Endodermal cell (in vitro differentiated cells): ENCODE data around the gene ZNF853. TPM values are rescaled to one million over a fixed set of nuclear protein-coding genes. Genes with fewer than 3 reads are reported as not detected.
A peak's percentile ranks its signal among the peaks of the same experiment; 100 is the strongest.

Experiments used
- DNase-seq: peaks from one replicate; pipeline ENCODE4 v3.0.0-alpha.2; 2017
- H3K27ac ChIP-seq: 2 replicates; pipeline ENCODE4 v1.5.1; 2013; ENCODE audit warnings: mild to moderate bottlenecking, low read depth, low read length, moderate library complexity
- H3K27me3 ChIP-seq: 2 replicates; pipeline ENCODE4 v1.6.1; 2013; ENCODE audit warnings: mild to moderate bottlenecking, low read length, moderate library complexity; ENCODE audit not compliant: insufficient read depth, control insufficient read depth, poor library complexity, severe bottlenecking
- H3K36me3 ChIP-seq: 2 replicates; pipeline ENCODE4 v1.7.0; 2013; ENCODE audit warnings: mild to moderate bottlenecking, low read length, moderate library complexity; ENCODE audit not compliant: control insufficient read depth, insufficient read depth
- H3K4me1 ChIP-seq: one replicate; pipeline ENCODE4 v1.7.0; 2013; ENCODE audit warnings: low read length; ENCODE audit not compliant: control insufficient read depth, insufficient read depth
- H3K4me3 ChIP-seq: 2 replicates; pipeline ENCODE4 v1.5.1; 2013; ENCODE audit warnings: mild to moderate bottlenecking, low read length, moderate library complexity
- H3K9ac ChIP-seq: 2 replicates; pipeline ENCODE4 v1.6.1; 2013; ENCODE audit warnings: mild to moderate bottlenecking, low read length, moderate library complexity; ENCODE audit not compliant: poor library complexity, severe bottlenecking; ENCODE audit errors: extremely low read depth
- H3K9me3 ChIP-seq: 2 replicates; pipeline ENCODE4 v1.6.1; 2013; ENCODE audit warnings: mild to moderate bottlenecking, low read length, moderate library complexity; ENCODE audit not compliant: control insufficient read depth
- H3K27ac Mint-ChIP-seq: 2 replicates; pipeline ENCODE4 v1.8.0; 2020; ENCODE audit warnings: mixed read lengths
- H3K27me3 Mint-ChIP-seq: 2 replicates; pipeline ENCODE4 v1.8.0; 2021; ENCODE audit warnings: mild to moderate bottlenecking, mixed read lengths; ENCODE audit not compliant: insufficient read depth
- H3K36me3 Mint-ChIP-seq: 2 replicates; pipeline ENCODE4 v1.8.0; 2020; ENCODE audit warnings: low read depth, mixed read lengths
- H3K4me1 Mint-ChIP-seq: 2 replicates; pipeline ENCODE4 v1.8.0; 2020; ENCODE audit warnings: mixed read lengths
- H3K4me3 Mint-ChIP-seq: 2 replicates; pipeline ENCODE4 v1.8.0; 2020; ENCODE audit warnings: mild to moderate bottlenecking, moderate library complexity, mixed read lengths
- H3K9me3 Mint-ChIP-seq: 2 replicates; pipeline ENCODE4 v1.8.0; 2020; ENCODE audit warnings: mild to moderate bottlenecking, mixed read lengths
- CTCF ChIP-seq: fragments of 200-600 bp; sonication (generic); conservative IDR thresholded peaks from 2 replicates; pipeline ENCODE4 v1.5.0; 2021; ENCODE audit warnings: antibody characterized with exemption, mild to moderate bottlenecking
- WGBS, 2 experiments: methylation state at CpG; one replicate each; pipeline versions ENCODE4 v1.1.5 to v1.1.7; 2013; ENCODE audit warnings: missing lambda C conversion rate in 2 of 2, mixed read lengths in 1 of 2; ENCODE audit not compliant: insufficient coverage in 1 of 2, insufficient read length in 1 of 2; 5-methylcytosine and 5-hydroxymethylcytosine counted together
- total RNA-seq, 2 donors: library from RNA; stranded (reverse); fragmentation: NEBNext Ultra II Directional in 1 of 2; extraction: Animal tissue kit (Norgen Biotek cat#: 25700) in 1 of 2; gene quantifications; 2 replicates in 1 of 2; 3 replicates in 1 of 2; pipeline ENCODE4 v1.2.1, GENCODE V29; 2021

Gene ZNF853
- total RNA-seq, 2 donors from 2014 or later, result 14.2 to 17.2 TPM

GRCh38 chr7:6639627-6640026 lies 24.2 kb downstream of the ZNF853 start:
- DNase-seq, result no peak
- no peak overlapping the region for H3K4me3 Mint-ChIP-seq
- H3K36me3 Mint-ChIP-seq, result peaks cover 37% of the 10 kb centered on the region
- H3K4me1 Mint-ChIP-seq, result peaks cover 18% of the 10 kb centered on the region
- peak overlapping the region; percentile 93 for H3K27ac Mint-ChIP-seq
- H3K27me3 ChIP-seq, result no peaks in the 10 kb centered on the region
- H3K4me3 ChIP-seq, result no peak overlapping the region
- H3K27me3 Mint-ChIP-seq, result no peaks in the 10 kb centered on the region
- WGBS, 2 experiments, result 93 to 97% methylated on average over 7 to 11 of the region's 11 CpGs
- no peaks in the 10 kb centered on the region for H3K4me1 ChIP-seq
- no peaks in the 10 kb centered on the region for H3K9me3 ChIP-seq
- no peak overlapping the region for H3K27ac ChIP-seq
- TF ChIP-seq CTCF, result no peak
- H3K9me3 Mint-ChIP-seq, result no peaks in the 10 kb centered on the region
- peaks cover 5% of the 10 kb centered on the region for H3K36me3 ChIP-seq
- H3K9ac ChIP-seq, result no peak overlapping the region

- Mint-ChIP-seq H3K4me3 (no peak overlapping the region), H3K9me3 (no peaks in the 10 kb centered on the region), H3K27ac (peak overlapping the region; percentile 93), H3K27me3 (no peaks in the 10 kb centered on the region), H3K4me1 (peaks cover 16% of the 10 kb centered on the region), H3K36me3 (peaks cover 43% of the 10 kb centered on the region)
- DNase-seq, result peak; percentile 95
- H3K27me3 ChIP-seq, result no peaks in the 10 kb centered on the region
- no peak for TF ChIP-seq CTCF
- H3K9me3 ChIP-seq, result no peaks in the 10 kb centered on the region
- H3K9ac ChIP-seq, result no peak overlapping the region
- peaks cover 11% of the 10 kb centered on the region for H3K36me3 ChIP-seq
- H3K4me1 ChIP-seq, result no peaks in the 10 kb centered on the region
- no peak overlapping the region for H3K27ac ChIP-seq
- WGBS, 2 experiments, result 53 to 70% methylated on average over 3 to 11 of the region's 11 CpGs
- no peak overlapping the region for H3K4me3 ChIP-seq
Observed at GRCh38 chr7:6640246-6640721, 24.9 kb downstream of the ZNF853 start.

- peak overlapping the region; percentile 9 for H3K27ac Mint-ChIP-seq
- no peak for TF ChIP-seq CTCF
- H3K4me3 Mint-ChIP-seq, result no peak overlapping the region
Observed at GRCh38 chr7:6641305-6642035, 26.1 kb downstream of the ZNF853 start.

More at GRCh38 chr7:6641305-6642035, 26.1 kb downstream of the ZNF853 start:
- H3K36me3 Mint-ChIP-seq, result peaks cover 48% of the 10 kb centered on the region
- no peaks in the 10 kb centered on the region for H3K27me3 ChIP-seq
- no peak for DNase-seq
- no peak overlapping the region for H3K4me3 ChIP-seq
- peaks cover 12% of the 10 kb centered on the region for H3K36me3 ChIP-seq
- no peaks in the 10 kb centered on the region for H3K9me3 Mint-ChIP-seq
- H3K9me3 ChIP-seq, result no peaks in the 10 kb centered on the region
- no peak overlapping the region for H3K27ac ChIP-seq
- no peaks in the 10 kb centered on the region for H3K27me3 Mint-ChIP-seq
- H3K9ac ChIP-seq, result no peak overlapping the region
- H3K4me1 ChIP-seq, result no peaks in the 10 kb centered on the region
- 94 to 96% methylated on average over 14 to 15 of the region's 15 CpGs for WGBS, 2 experiments
- peaks cover 12% of the 10 kb centered on the region for H3K4me1 Mint-ChIP-seq
